T-helper 17 cell (primary cell): ENCODE measurements around the gene ISM1. TPM values are rescaled to one million over a fixed set of nuclear protein-coding genes. Genes with fewer than 3 reads are reported as not detected.

Experiments
- ATAC-seq: fragments of 150-1000 bp; cut with Tn5 transposase; 2 replicates; pipeline ENCODE4 v1.10.0; 2021; ENCODE audit warnings: mild to moderate bottlenecking, moderate library complexity
- DNase-seq, 3 donors: peaks; one replicate each; pipeline versions ENCODE4 v3.0.0 to v3.0.0-alpha.2; 2020 to 2021
- H3K9me3 ChIP-seq: one replicate; pipeline ENCODE4 v1.7.0; 2013; ENCODE audit warnings: low read length, mild to moderate bottlenecking; ENCODE audit not compliant: control insufficient read depth, poor library complexity, severe bottlenecking
- H3K27ac Mint-ChIP-seq: one replicate; pipeline ENCODE4 v1.8.0; 2022; ENCODE audit warnings: mild to moderate bottlenecking, moderate library complexity, mixed read lengths
- H3K27me3 Mint-ChIP-seq: one replicate; pipeline ENCODE4 v1.8.0; 2022; ENCODE audit warnings: mixed read lengths
- H3K36me3 Mint-ChIP-seq: one replicate; pipeline ENCODE4 v1.8.0; 2022; ENCODE audit warnings: low read depth, mixed read lengths
- H3K4me1 Mint-ChIP-seq: one replicate; pipeline ENCODE4 v1.8.0; 2022; ENCODE audit warnings: mild to moderate bottlenecking, mixed read lengths
- H3K4me3 Mint-ChIP-seq: one replicate; pipeline ENCODE4 v1.8.0; 2022; ENCODE audit warnings: mild to moderate bottlenecking, moderate library complexity, mixed read lengths
- total RNA-seq, 4 donors: library from RNA in 2 of 4; stranded (reverse) in 2 of 4; gene quantifications; one replicate each; pipeline ENCODE4 v1.2.3 and lab custom pipeline; 2022 to 2026

The ISM1 gene
- 1 to 10 TPM; 3.2 to 7.8 TPM for total RNA-seq
- total RNA-seq (lab: John Stamatoyannopoulos, UW), result 1.0 to 5.1 reads per million in 2 donors

DNA sequence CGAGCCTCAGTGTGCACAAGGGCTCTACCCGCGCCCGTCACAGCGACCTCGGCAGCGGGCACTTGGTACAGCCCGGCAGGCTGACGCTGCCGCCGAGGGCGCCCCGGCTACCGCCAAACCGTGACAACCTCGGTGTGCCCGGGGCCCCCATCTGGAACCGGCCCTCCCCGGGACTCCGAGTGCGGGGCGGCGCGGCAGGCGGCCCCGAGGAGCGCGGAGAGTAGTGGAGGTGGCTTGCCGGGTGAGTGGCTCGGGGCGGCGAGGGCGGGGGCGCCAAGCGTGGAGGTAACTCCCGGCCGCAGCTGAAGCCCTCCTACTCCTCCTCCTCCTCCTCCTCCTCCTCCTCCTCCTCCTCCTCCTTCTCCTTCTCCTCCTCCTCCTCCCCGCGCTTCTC is at the start of gene ISM1:
ISM1 (plus strand) TSS at position 371 of the 394 bp plus-strand sequence. CDS start 503 bp downstream, outside the sequence.
- Mint-ChIP-seq H3K27me3 (peaks cover 34% of the 10 kb centered on the region), H3K36me3 (no peaks in the 10 kb centered on the region)
- peak; percentile 39 for ATAC-seq

DNA sequence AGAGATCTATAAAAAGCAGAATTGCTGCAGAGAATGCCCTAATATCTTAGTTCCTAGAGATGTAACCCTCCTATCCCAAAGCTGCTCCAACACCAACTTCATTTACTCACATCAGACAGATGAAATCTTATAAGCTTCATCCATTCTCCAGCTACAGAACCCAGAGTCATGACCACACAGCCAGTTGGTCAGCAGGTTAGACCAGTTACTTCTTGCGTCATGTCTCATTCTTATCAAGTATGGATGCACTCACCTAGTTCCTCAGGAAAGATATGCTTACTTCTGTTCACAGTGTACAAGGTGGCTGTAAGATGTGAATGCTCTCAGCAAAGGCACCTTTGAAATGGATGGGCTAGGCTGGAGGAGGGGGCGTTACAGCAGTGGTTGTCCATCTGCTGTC is 47.9 kb upstream of the ISM1 start:
- H3K9me3 ChIP-seq, result no peaks in the 10 kb centered on the region
- no peak for DNase-seq
- Mint-ChIP-seq H3K4me3 (no peak overlapping the region), H3K27ac (no peak overlapping the region), H3K4me1 (no peaks in the 10 kb centered on the region), H3K27me3 (peaks cover 5% of the 10 kb centered on the region), H3K36me3 (peaks cover 2% of the 10 kb centered on the region)
- ATAC-seq, result no peak

More for the DNA sequence above, at the start of gene ISM1:
- Mint-ChIP-seq H3K4me1 (peaks cover 19% of the 10 kb centered on the region), H3K27ac (peak within 1 kb of the TSS; percentile 80), H3K4me3 (peak within 1 kb of the TSS; percentile 90)
- H3K9me3 ChIP-seq, result no peaks in the 10 kb centered on the region
- peak; percentile 12 to 33 (median 14) for DNase-seq

DNA sequence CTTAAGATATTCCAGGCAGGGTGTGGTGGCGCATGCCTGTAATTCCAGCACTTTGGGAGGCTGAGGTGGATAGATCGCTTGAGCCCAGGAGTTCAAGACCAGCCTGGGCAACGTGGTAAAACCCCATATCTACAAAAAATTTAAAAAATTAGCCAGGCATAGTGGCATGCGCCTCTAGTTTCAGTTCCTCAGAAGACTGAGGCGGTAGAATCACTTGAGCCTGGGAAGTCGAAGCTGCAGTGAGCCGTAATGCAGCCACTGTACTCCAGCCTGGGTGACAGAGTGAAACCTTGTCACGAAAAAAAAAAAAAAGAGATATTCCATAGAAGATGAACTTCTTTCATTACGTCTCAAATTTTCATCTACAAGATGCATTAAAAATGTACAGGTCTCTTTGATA is 46.7 kb upstream of the ISM1 start:
- Mint-ChIP-seq H3K36me3 (peaks cover 2% of the 10 kb centered on the region), H3K27me3 (peaks cover 5% of the 10 kb centered on the region), H3K4me1 (no peaks in the 10 kb centered on the region), H3K27ac (no peak overlapping the region), H3K4me3 (no peak overlapping the region)
- DNase-seq (no peak), ATAC-seq (no peak)
- H3K9me3 ChIP-seq, result no peaks in the 10 kb centered on the region

DNA sequence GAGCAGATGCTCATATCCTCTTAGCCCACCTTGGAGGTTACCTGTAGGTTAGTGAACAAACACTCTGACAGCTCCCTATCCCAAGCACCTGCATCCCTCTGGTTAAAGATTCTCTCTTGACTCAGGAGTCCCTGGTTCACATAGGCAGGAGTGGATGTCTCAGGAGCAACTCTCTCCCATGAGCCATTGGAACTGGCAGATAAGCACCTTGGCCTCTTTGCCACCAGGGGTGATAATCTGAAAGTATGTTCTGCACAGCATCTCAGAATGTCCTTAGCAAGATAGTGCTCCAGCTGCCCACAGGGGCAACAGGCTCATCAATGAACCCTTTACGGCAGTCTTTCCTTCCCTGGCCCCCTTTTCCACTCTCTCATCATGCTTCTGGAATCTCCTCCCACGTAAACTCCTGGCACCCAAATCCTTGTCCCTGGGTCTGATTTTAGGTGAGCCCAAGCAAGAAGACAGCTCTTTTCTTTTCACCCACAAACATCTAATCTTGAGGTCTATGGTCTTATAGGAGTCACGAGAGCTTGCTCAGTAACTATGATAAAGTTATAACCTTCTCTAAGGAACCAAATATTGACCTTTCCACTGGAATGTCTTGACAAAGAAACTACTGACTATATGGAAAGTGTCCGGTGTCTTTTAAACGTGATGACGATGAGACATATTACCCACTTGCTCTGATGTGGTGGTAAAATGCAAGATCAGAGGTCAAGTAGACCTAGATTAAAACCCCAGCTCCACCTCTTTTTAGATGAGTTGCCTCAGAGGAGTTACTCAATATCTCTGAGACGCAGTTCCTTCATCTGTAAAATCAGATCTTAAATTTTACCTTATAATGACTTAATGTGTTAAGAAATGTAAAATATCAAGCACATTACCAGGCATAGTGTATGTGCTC is 39.8 kb upstream of the ISM1 start:
- Mint-ChIP-seq H3K4me3 (no peak overlapping the region), H3K36me3 (peaks cover 2% of the 10 kb centered on the region), H3K27me3 (peaks cover 7% of the 10 kb centered on the region), H3K4me1 (no peaks in the 10 kb centered on the region), H3K27ac (no peak overlapping the region)
- H3K9me3 ChIP-seq, result no peaks in the 10 kb centered on the region
- no peak for ATAC-seq
- no peak for DNase-seq

DNA sequence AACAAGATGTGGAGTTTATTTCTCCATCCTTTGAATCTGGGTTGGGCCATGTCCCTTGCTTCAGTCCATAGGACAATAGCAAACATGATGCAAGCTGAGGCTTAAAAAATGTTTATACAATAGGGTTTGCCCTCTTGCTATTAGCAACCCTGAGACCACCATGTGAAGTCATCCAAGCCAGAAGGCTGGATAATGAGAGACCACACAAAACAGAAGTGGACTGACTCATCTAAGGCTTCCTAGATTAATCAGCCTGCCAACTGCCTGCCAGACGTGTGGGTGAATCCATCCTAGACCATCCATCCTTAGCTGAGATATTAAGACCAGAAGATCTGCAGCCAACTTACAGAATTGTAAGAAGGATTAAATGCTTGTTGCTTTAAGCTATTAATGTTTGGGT is 38.1 kb upstream of the ISM1 start:
- DNase-seq (no peak), ATAC-seq (no peak)
- H3K27ac Mint-ChIP-seq, result no peak overlapping the region
- H3K27me3 Mint-ChIP-seq, result peaks cover 7% of the 10 kb centered on the region
- no peak overlapping the region for H3K4me3 Mint-ChIP-seq
- H3K4me1 Mint-ChIP-seq, result no peaks in the 10 kb centered on the region
- peaks cover 2% of the 10 kb centered on the region for H3K36me3 Mint-ChIP-seq
- no peaks in the 10 kb centered on the region for H3K9me3 ChIP-seq

DNA sequence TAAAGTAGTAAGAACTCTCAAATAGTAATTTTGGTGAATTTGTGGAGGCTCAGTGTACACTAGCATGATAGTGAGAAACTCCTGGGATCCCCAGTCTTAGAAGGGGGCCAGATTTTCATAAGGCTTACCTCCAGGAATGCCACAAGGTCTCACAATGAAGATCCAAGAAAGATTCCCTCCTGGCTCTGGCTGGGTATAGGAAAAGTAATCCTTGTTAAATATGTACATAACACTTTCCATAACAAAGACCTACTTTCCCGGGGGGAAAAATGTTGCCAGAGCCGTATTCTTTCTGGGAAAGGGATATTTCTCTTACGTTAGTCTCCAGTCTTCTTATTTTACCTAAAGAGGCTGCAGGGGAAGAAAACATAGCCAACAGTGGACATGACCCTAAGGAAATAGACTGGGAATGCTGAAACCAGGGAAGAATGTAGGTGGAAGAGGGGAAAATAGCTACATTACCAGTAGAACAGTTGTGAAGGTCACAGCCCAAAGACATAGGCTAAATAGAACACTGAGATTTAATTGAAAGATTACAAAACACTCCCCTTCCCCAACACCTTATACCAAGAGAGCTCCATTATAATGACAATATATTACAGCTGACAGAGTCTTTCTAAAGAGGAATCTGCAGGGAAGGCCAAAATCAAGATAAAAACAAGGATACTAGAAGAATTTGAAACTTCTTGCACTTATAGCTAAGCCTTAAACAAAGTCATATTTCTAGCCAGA is 34.9 kb upstream of the ISM1 start:
- Mint-ChIP-seq H3K4me3 (no peak overlapping the region), H3K27me3 (peaks cover 7% of the 10 kb centered on the region), H3K27ac (no peak overlapping the region), H3K4me1 (no peaks in the 10 kb centered on the region), H3K36me3 (peaks cover 2% of the 10 kb centered on the region)
- no peaks in the 10 kb centered on the region for H3K9me3 ChIP-seq
- no peak for ATAC-seq
- DNase-seq, result no peak

DNA sequence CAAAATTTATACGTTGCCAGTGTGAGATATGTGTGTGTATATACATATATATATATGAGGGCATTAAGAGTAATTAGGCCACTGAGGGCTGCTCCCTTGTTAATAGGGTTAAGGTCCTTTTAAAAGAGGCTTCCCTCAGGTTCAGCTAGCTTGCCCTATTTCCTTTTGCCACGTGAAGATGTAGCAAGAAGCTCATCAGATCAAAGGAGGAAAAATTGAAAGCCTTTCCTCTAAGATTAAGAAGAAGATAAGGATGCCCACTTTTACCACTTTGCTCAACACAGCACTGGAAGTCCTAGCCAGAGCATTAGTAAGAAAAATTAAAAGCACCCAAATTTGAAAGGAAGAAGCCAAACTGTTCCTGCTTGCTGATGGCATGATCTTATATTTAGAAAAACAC is 33.2 kb upstream of the ISM1 start:
- Mint-ChIP-seq H3K36me3 (peaks cover 2% of the 10 kb centered on the region), H3K4me3 (no peak overlapping the region), H3K4me1 (no peaks in the 10 kb centered on the region), H3K27me3 (peaks cover under 1% of the 10 kb centered on the region), H3K27ac (no peak overlapping the region)
- ATAC-seq, result no peak
- no peak for DNase-seq
- no peaks in the 10 kb centered on the region for H3K9me3 ChIP-seq

DNA sequence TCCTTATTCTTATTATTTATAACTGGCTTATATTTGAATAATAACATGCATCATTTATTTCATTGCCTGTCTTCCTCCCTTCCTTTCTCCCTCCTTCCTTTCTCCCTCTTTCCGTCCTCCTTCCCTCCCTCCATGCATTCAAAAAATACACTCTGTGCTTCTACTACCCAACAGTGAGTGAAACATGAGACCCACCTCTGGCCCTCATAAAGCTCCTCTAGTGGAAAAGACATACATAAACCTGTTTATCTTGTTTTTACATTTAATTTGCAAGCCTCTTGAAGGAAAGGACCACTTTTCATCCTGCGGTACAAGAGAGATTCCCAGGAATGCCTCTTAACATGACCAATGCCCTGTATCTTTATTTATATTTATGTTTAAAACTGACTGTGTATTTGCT is 21.8 kb upstream of the ISM1 start:
- DNase-seq (no peak), ATAC-seq (no peak)
- Mint-ChIP-seq H3K4me3 (no peak overlapping the region), H3K4me1 (no peaks in the 10 kb centered on the region), H3K36me3 (no peaks in the 10 kb centered on the region), H3K27ac (no peak overlapping the region), H3K27me3 (no peaks in the 10 kb centered on the region)
- no peaks in the 10 kb centered on the region for H3K9me3 ChIP-seq

DNA sequence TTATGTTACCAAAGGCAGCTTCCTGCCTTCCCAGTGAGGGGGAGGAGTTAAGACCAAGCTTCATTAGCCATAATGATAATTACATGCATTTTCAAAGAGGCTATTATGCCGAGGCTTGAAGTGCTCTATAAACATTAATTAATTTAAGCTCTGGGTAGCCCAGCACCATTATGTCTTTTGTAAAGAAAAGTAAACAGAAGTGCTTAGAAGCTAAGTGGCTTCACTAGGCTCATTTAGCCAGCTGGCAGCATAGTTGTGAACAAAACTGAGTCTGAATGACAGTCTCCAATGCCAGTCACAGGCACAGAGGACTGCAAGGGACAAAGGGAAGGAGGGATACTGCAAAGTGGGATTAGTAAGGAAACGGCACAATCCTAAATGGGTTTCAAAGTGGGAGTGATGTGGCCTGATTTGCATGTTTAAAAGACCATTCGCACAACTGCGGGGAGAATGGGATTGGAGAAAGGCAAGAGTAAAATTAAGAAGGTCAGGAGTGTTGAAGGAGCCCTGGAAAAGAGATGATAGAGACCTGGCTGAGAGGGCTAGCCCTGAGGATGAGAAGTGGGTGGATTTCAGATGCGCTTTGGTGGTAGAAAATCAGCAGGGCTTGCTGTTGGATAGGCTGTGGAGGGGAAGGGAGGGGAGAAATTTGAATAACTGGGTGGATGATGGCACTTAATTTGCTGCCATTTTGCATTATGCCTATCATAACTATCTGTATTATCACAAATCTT is 20.1 kb upstream of the ISM1 start:
- no peaks in the 10 kb centered on the region for H3K36me3 Mint-ChIP-seq
- no peaks in the 10 kb centered on the region for H3K9me3 ChIP-seq
- no peak overlapping the region for H3K4me3 Mint-ChIP-seq
- peaks cover 14% of the 10 kb centered on the region for H3K27me3 Mint-ChIP-seq
- H3K27ac Mint-ChIP-seq, result no peak overlapping the region
- no peak for ATAC-seq
- no peaks in the 10 kb centered on the region for H3K4me1 Mint-ChIP-seq
- no peak for DNase-seq

DNA sequence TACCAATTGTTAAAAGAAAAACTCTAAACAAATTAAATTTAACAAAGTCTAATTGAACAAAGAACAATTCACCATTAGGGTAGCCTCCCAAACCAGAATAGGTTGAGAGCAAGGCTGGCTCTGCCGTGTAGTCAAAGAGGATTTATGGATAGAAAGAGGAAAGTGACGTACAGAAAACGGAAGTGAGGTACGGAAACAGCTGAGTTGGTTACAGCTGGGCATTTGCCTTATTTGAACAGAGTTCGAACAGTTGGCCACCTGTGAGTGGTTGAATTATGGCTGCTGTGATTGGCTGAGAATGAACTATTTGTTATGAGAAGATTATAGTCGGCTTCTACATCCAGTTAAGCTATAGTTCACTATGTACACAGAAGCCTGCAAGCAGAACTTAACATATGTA is 18.5 kb upstream of the ISM1 start:
- H3K27me3 Mint-ChIP-seq, result peaks cover 16% of the 10 kb centered on the region
- no peak overlapping the region for H3K27ac Mint-ChIP-seq
- DNase-seq (no peak), ATAC-seq (no peak)
- H3K36me3 Mint-ChIP-seq, result peaks cover 2% of the 10 kb centered on the region
- H3K4me3 Mint-ChIP-seq, result no peak overlapping the region
- no peaks in the 10 kb centered on the region for H3K4me1 Mint-ChIP-seq
- no peaks in the 10 kb centered on the region for H3K9me3 ChIP-seq

DNA sequence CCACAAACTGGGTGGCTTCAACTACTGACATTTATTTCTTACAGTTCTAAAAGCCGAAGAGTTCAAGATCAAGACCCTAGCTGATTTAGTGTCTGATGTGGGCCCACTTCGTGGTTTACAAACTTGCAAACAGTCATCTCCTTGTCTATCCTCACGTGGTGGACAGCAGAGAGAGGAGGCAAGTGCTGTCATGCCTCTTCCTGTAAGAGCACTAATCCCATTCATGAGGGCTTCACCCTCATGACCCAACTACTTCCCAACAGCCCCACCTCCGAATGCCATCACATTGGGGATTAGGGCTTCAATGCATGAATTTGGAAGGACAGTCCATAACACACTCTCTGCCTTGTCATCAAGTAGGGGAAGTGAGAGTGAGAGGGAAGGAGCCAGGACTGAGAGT is 15.6 kb upstream of the ISM1 start:
- DNase-seq (no peak), ATAC-seq (no peak)
- no peaks in the 10 kb centered on the region for H3K9me3 ChIP-seq
- H3K27ac Mint-ChIP-seq, result no peak overlapping the region
- peaks cover 4% of the 10 kb centered on the region for H3K36me3 Mint-ChIP-seq
- no peaks in the 10 kb centered on the region for H3K4me1 Mint-ChIP-seq
- H3K27me3 Mint-ChIP-seq, result peaks cover 21% of the 10 kb centered on the region
- H3K4me3 Mint-ChIP-seq, result no peak overlapping the region

DNA sequence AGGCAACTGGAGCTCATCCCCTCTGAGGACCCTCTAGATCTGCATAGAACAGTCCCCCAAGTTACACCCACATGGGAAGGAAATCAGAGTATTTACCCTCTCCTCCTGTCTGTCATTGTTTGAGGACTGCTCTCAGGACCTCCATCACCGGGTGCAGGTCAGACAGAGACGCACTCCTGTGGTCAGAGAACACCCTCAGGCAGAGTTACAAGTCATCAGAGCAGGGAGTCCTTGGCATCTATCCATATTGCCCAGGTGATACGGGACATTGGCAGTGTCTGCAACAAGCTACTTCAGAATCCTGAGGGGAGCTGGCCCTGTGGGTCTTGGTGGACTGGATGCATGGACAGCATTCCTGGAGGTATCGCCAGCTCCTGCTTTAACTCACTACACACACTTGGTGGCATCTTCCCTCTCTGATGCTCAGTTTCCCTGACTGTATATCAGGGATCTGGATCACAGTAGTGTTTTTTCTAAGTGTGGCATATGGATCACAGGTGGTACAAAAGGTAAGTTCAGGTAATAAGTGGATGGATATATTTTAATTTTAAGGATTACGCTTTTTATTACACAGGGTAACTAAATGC is 15.1 kb upstream of the ISM1 start:
- no peak for ATAC-seq
- Mint-ChIP-seq H3K27me3 (peaks cover 21% of the 10 kb centered on the region), H3K27ac (no peak overlapping the region), H3K36me3 (peaks cover 4% of the 10 kb centered on the region), H3K4me1 (no peaks in the 10 kb centered on the region), H3K4me3 (no peak overlapping the region)
- no peaks in the 10 kb centered on the region for H3K9me3 ChIP-seq
- no peak for DNase-seq

DNA sequence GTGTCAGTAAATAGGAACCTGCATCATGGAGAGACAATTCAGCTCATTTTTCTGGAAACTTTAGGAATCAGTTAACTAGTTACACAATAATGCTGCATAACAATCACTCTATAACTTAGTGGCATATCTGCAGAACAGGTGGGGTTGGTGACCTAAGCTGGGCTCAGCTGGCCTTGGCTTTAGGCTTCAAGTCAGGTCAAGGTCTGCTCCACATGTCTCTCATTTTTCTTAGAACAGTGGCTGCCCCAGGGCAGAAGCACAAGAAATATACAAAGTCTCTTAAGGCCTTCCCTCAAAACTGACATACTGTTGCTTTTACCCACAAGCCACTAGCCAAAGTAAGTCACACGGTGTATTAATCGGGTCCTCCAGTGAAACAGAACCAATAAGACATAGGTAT is 14.1 kb upstream of the ISM1 start:
- ATAC-seq (no peak), DNase-seq (no peak)
- no peak overlapping the region for H3K4me3 Mint-ChIP-seq
- no peak overlapping the region for H3K27ac Mint-ChIP-seq
- H3K36me3 Mint-ChIP-seq, result peaks cover 4% of the 10 kb centered on the region
- H3K4me1 Mint-ChIP-seq, result no peaks in the 10 kb centered on the region
- no peaks in the 10 kb centered on the region for H3K9me3 ChIP-seq
- H3K27me3 Mint-ChIP-seq, result peaks cover 21% of the 10 kb centered on the region
